Measurements from ENCODE around the gene TMEM200B. TPM values are rescaled to one million over a fixed set of nuclear protein-coding genes. Genes with fewer than 3 reads are reported as not detected.
"Not testable (repeated sequence)": the region's sequence is repeated elsewhere in the genome, so short reads cannot be mapped to it uniquely, and the experiment has no call there.

TMEM200B gene
- total and polyA plus RNA-seq, 8 donors: 5.7 to 16.0 (median 13.9) TPM

DNA sequence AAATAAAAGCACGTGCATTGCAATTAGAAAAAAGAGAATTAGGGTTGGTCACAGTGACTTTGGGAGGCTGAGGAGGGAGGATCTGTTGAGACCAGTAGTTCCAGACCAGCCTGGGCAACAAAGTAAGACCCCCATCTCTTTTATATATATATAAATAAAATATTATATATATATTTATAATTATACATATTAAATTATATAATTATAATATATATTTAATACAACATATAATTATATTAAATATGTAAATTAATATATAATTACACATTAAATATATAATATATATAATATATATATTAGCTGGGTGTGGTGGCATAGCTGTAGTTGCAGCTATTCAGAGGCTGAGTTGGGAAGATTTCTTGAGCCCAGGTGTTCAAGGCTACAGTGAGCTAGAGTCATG, 23.2 kb downstream of the TMEM200B start:
- no peaks in the 10 kb centered on the region for H3K4me1 ChIP-seq
- no peaks in the 10 kb centered on the region for H3K27me3 ChIP-seq
- intact Hi-C loops (cut with DNase I): no loop called here
- DNase-seq (no peak), ATAC-seq (no peak)
- no peak overlapping the region for H3K4me3 ChIP-seq
- TF ChIP-seq CTCF (IDR thresholded peaks at IDR 0.05): no peak
- no peaks in the 10 kb centered on the region for H3K9me3 ChIP-seq
- peaks cover 0 to 41% of the 10 kb centered on the region in 2 donors for H3K36me3 ChIP-seq
- H3K27ac ChIP-seq: no peak overlapping the region

- intact Hi-C loops (cut with DNase I): no loop called here
- no peak overlapping the region for H3K27ac ChIP-seq
- no peak for DNase-seq
Measured at GRCh38 chr1:29099286-29099685, 24.4 kb downstream of the TMEM200B start.

GRCh38 chr1:29096231-29096886, 27.3 kb downstream of the TMEM200B start:
- TF ChIP-seq CTCF (IDR thresholded peaks at IDR 0.05): no peak
- Histone ChIP-seq H3K27ac (no peak overlapping the region), H3K4me3 (no peak overlapping the region), H3K27me3 (no peaks in the 10 kb centered on the region), H3K4me1 (no peaks in the 10 kb centered on the region), H3K36me3 (peaks cover 0 to 42% of the 10 kb centered on the region in 2 donors), H3K9me3 (no peaks in the 10 kb centered on the region)
- ATAC-seq (no peak), DNase-seq (no peak)
- intact Hi-C loops (cut with DNase I): no loop called here

More at GRCh38 chr1:29099286-29099685, 24.4 kb downstream of the TMEM200B start:
- no peak for ATAC-seq
- Histone ChIP-seq H3K4me1 (no peaks in the 10 kb centered on the region), H3K27me3 (no peaks in the 10 kb centered on the region), H3K4me3 (no peak overlapping the region), H3K36me3 (peaks cover 0 to 41% of the 10 kb centered on the region in 2 donors), H3K9me3 (no peaks in the 10 kb centered on the region)
- TF ChIP-seq CTCF (IDR thresholded peaks at IDR 0.05): no peak

GRCh38 chr1:29094954-29095353, 28.7 kb downstream of the TMEM200B start:
- Histone ChIP-seq H3K4me1 (no peaks in the 10 kb centered on the region), H3K9me3 (no peaks in the 10 kb centered on the region), H3K36me3 (peaks cover 0 to 37% of the 10 kb centered on the region in 2 donors), H3K27me3 (no peaks in the 10 kb centered on the region), H3K4me3 (no peak overlapping the region), H3K27ac (no peak overlapping the region)
- DNase-seq (no peak), ATAC-seq (no peak)
- intact Hi-C loops (cut with DNase I): no loop called here
- TF ChIP-seq CTCF (IDR thresholded peaks at IDR 0.05): no peak

DNA sequence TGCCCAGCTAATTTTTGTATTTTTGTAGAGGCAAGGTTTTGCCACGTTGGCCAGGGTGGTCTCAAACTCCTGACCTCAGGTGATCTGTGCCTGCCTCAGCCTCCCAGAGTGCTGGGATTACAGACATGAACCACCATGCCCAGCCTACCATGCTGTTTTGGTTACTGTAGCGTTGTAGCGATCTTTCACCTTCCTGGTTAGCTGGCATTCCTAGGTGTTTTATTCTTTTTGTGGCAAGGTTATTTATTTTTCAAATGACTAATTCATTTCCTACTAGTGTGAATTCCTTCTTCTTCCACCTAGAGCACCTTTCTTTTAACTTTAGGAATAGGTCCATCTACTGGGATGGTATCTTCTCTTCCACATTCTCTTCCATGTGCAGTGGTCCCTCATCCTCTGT, 29.3 kb downstream of the TMEM200B start:
- Histone ChIP-seq H3K9me3 (no peaks in the 10 kb centered on the region), H3K27ac (no peak overlapping the region), H3K27me3 (no peaks in the 10 kb centered on the region), H3K4me3 (no peak overlapping the region), H3K4me1 (no peaks in the 10 kb centered on the region), H3K36me3 (peaks cover 0 to 37% of the 10 kb centered on the region in 2 donors)
- ATAC-seq (no peak), DNase-seq (no peak)
- TF ChIP-seq CTCF (IDR thresholded peaks at IDR 0.05): no peak
- intact Hi-C loops (cut with DNase I): no loop called here

GRCh38 chr1:29092704-29093103, 31.0 kb downstream of the TMEM200B start:
- H3K27ac ChIP-seq; H3K9me3 ChIP-seq; DNase-seq; H3K4me1 ChIP-seq; H3K27me3 ChIP-seq; H3K4me3 ChIP-seq; ATAC-seq; intact Hi-C loops (cut with DNase I): not testable (repeated sequence)
- H3K36me3 ChIP-seq: peaks cover 0 to 24% of the 10 kb centered on the region in 2 donors

All from left lung (tissue), 10 donors.